ENCODE data around the gene PLXNA3.
A peak's percentile ranks its signal among the peaks of the same experiment; 100 is the strongest.

PLXNA3 gene

GRCh38 chrX:154506483-154507332 lies 48.6 kb downstream of the PLXNA3 start:
- no peak for DNase-seq

GRCh38 chrX:154507673-154508383 lies 49.7 kb downstream of the PLXNA3 start:
- DNase-seq, result no peak

- DNase-seq, result no peak
Measured at GRCh38 chrX:154508384-154508745, 50.3 kb downstream of the PLXNA3 start.

GRCh38 chrX:154509455-154509854 lies 51.4 kb downstream of the PLXNA3 start:
- DNase-seq, result no peak

- DNase-seq, result no peak
Measured at GRCh38 chrX:154511761-154512160, 53.7 kb downstream of the PLXNA3 start.

GRCh38 chrX:154512879-154513553 lies 54.9 kb downstream of the PLXNA3 start:
- DNase-seq, result no peak

GRCh38 chrX:154513716-154514115 lies 55.6 kb downstream of the PLXNA3 start:
- DNase-seq, result no peak

- no peak for DNase-seq
Measured at GRCh38 chrX:154515090-154515965, 57.2 kb downstream of the PLXNA3 start.

- peak; percentile 89 for DNase-seq
Measured at GRCh38 chrX:154515966-154516655, 58.0 kb downstream of the PLXNA3 start, which contains the start of gene FAM3A. Gene FAM3A (minus strand): TSS chrX:154516232. CDS start chrX:154515772, 460 bp downstream.

GRCh38 chrX:154516656-154517100 lies 58.6 kb downstream of the PLXNA3 start:
- peak; percentile 35 for DNase-seq

- no peak for DNase-seq
Measured at GRCh38 chrX:154517101-154517781, 59.2 kb downstream of the PLXNA3 start.

GRCh38 chrX:154519389-154519788 lies 61.3 kb downstream of the PLXNA3 start:
- DNase-seq, result no peak

GRCh38 chrX:154525606-154526490 lies 67.8 kb downstream of the PLXNA3 start:
- no peak for DNase-seq

GRCh38 chrX:154526901-154527675 lies 69.0 kb downstream of the PLXNA3 start:
- DNase-seq, result peak; percentile 71
